ENCODE results near the gene GALNT2.
A peak's percentile ranks its signal among the peaks of the same experiment; 100 is the strongest.

The GALNT2 gene

DNA sequence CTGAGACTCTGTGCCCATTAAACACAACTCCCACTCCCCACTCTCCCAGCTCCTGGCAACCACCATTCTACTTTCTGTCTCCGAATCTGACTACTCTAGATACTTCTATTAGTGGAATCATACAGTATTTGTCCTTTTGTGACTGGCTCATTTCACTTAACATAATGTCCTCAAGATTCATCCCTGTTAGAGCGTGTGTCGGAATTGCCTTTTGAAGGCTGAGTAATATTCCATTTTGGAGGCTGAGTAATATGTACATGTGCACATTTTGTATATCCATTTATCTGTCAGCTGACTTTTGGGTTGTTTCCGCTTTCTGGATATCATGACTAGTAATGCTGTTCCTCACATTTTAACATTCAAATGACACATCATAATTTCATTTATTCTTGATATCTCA is 30.3 kb downstream of the GALNT2 start:
- no peak for DNase-seq

- no peak for DNase-seq
These were observed 31.7 kb downstream of the GALNT2 start for GRCh38 chr1:230098723-230099122.

- no peak for DNase-seq
These were observed 32.4 kb downstream of the GALNT2 start for GRCh38 chr1:230099465-230099864.

DNA sequence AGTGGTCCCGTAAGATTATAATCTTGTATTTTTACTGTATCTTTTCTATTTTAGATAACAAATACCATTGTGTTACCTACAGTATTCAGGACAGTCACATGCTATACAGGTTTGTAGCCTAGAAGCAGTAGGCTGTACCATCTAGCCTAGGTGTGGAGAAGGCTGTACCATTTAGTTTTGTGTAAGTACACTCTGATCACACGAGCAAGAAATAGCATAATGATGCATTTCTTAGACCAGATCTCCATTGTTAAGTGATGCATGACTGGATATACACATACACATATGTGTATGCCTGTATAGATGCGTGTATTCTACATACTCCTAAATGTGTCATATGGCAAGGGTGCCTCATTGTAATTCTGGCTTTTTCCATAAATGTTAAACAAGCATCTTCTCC is 33.9 kb downstream of the GALNT2 start:
- DNase-seq, result no peak

DNA sequence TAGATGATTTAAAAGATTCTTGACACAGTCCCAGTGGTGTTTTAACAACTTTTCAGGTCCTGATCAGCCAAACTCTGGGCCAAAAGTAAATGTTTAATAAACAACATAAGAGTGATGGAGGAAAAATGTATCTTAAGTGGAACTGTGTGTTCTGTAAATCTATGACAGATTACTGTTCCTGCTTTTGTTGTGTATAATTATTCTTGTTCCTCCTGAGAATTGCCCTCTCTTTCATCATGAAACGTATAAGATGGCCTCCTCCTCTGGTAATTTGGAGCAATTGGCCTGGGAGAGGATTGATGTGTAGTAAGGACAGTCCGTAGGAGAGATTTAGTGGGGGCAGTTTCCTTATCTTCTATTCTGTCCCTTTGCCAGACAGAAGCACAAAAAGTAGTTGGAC is 34.5 kb downstream of the GALNT2 start:
- no peak for DNase-seq

- DNase-seq, result no peak
These were observed 35.0 kb downstream of the GALNT2 start for GRCh38 chr1:230102046-230102445.

- DNase-seq, result no peak
These were observed 35.4 kb downstream of the GALNT2 start for GRCh38 chr1:230102472-230102871.

DNA sequence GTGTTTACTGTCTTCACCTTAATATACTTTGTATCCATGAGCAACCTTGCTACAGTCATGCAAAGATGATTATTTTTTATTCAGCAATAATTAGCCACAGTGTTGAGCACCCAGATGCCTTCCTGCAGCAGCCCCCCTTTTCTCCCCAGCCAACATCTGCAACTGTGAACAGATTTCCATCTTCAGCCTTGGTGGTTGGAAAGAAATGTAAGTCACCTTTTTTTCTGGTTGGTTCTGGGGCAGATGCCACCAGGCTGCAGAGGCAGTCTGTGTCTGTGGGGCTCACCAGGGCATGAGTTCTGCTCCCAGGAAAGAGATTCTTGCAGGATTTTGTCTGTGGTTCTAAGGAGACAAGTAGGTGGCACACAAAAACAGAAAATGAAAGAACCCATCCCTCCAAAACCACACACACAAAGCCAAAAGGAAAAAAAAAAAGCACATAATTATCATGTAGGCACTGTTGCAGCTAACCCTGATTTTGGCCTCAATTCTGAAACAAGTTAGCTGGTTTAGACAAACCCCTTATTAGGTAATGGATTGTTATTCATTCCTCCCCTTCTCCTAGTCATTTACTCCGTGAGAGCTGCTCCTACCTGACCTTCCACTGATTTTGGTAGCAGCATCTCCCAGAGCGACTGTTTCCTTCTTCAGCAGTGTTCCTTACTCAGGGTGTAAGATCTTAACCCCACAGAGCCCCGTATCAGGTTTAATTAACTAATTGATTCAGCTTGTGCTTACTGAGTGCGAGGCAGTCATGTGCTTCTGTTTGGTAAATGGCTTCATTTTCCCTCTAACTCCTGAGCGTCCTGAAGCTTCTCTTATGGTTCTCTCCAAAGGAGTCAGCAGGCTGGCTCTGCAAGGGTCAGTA is 36.5 kb downstream of the GALNT2 start:
- no peak for DNase-seq

GRCh38 chr1:230104395-230105244 is 37.6 kb downstream of the GALNT2 start:
- peak; percentile 81 for DNase-seq

GRCh38 chr1:230105245-230105753 is 38.3 kb downstream of the GALNT2 start:
- DNase-seq, result no peak

- no peak for DNase-seq
These were observed 39.0 kb downstream of the GALNT2 start for GRCh38 chr1:230105754-230106625.

DNA sequence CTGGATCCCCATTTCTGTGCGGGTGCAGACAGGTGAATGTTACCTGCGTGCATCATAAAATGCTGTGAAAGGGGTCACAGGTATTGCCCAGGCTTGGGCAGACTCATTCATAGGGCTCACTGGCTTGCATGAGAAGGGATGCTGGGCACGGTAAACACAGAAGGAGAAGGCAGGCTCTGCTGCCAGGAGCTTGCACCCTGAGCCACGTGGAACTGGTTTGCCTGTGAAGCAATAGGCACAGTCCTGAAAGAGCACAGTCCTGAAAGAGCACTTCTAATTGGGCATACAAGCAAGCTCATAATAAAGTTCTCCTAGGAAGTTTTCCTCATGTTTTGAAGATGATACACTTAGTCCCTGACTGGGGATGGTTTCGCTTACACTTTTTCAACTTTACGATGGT is 40.9 kb downstream of the GALNT2 start:
- DNase-seq, result no peak

GRCh38 chr1:230108580-230108979 is 41.5 kb downstream of the GALNT2 start:
- no peak for DNase-seq

DNA sequence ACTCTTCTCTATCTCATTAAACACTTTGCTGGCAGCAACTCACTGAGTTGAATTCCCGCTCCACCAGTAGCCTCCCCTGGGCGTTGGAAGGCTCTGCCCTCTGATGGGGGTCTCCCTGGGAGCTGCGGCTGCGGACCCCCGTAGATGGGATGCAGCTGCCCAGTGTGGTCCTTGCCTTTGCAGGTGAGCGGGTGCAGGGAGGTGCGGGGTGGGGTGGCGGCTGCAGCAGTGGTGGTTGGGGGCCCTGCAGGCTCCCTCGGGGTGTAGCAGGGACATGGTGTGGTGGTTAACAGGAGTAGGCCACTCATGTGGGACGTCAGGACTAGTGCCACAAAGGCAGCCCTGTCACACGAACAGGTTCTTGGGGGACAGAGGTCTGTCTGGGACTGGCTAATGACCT is 42.0 kb downstream of the GALNT2 start:
- DNase-seq, result no peak

GRCh38 chr1:230109895-230110667 is 43.0 kb downstream of the GALNT2 start:
- DNase-seq, result no peak

GRCh38 chr1:230110971-230111370 is 43.9 kb downstream of the GALNT2 start:
- DNase-seq, result no peak

GRCh38 chr1:230112131-230112701 is 45.2 kb downstream of the GALNT2 start:
- no peak for DNase-seq

GRCh38 chr1:230112782-230113181 is 45.7 kb downstream of the GALNT2 start:
- no peak for DNase-seq

DNA sequence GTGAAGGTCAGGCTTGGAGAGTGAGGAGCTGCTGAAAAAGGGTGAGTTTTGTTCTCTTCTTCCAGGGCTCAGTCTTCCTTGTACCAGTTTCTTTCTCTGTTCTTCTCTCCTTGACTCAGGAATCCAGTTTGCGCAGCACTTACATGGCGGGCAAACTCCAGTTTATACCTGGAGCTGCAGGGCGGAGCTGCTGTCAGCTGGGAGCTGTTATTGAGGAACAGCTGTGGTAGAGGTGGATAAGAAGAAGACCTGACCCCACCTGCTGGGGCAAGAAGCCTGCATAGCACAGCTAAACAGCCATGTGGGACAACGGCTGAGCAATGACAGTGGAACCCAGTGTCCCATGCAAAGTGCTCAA is 46.2 kb downstream of the GALNT2 start:
- DNase-seq, result no peak

GRCh38 chr1:230113593-230114236 is 46.7 kb downstream of the GALNT2 start:
- DNase-seq, result no peak

GRCh38 chr1:230114237-230114651 is 47.2 kb downstream of the GALNT2 start:
- no peak for DNase-seq
